Endothelial cell of umbilical vein (primary cell): Measurements from ENCODE around the gene HAP1.

ENCODE experiments used
- EZH2 ChIP-seq: IDR thresholded peaks from 2 replicates; pipeline ENCODE4 v1.6.1; 2012; ENCODE audit warnings: borderline replicate concordance, low read depth, mild to moderate bottlenecking, moderate library complexity, low read length, inconsistent platforms; ENCODE audit not compliant: severe bottlenecking
- FOS ChIP-seq: IDR thresholded peaks from 2 replicates; pipeline ENCODE4 v1.6.1; 2011; ENCODE audit warnings: mild to moderate bottlenecking, low read length, moderate library complexity, borderline replicate concordance; ENCODE audit not compliant: insufficient read depth
- JUN ChIP-seq: IDR thresholded peaks from 2 replicates; pipeline ENCODE4 v1.6.1; 2011; ENCODE audit warnings: borderline replicate concordance, low read depth; ENCODE audit not compliant: insufficient read length, insufficient read depth
- POLR2A ChIP-seq: IDR thresholded peaks from 2 replicates; pipeline ENCODE4 v1.6.1; 2012; ENCODE audit warnings: low read depth, mild to moderate bottlenecking, control low read depth, low read length
- TF ChIP-seq, protein P1 (sequence below), 2 donors: IDR thresholded peaks; 1 replicate in 1 of 2; 2 replicates in 1 of 2; pipeline ENCODE4 v1.5.1; 2011; ENCODE audit warnings: low read length in 2 of 2, mild to moderate bottlenecking in 2 of 2, moderate library complexity in 2 of 2, control low read depth in 1 of 2, inconsistent platforms in 1 of 2, low read depth in 1 of 2; ENCODE audit not compliant: insufficient read depth in 1 of 2; ENCODE audit errors: extremely low read depth in 1 of 2

DNA sequence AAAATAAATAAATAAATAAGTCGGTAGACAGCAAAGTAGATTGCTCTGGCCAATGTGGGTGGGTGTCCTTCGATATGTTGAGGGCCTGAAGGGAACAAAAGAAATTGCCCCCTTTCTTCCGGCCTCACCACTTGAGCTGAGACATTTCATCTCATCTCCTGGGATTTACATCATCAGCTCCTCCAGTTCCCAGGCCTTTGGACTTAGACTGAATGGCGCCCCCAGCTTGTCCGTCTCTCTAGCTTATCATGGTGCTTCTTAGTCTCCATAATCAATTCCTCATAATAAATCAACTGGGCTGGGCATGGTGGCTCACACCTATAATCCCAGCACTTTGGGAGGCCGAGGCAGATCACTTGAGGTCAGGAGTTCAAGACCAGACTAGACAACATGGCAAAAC lies 13.8 kb upstream of the HAP1 start:
- no peak for TF ChIP-seq POLR2A
- TF ChIP-seq, protein P1, sequence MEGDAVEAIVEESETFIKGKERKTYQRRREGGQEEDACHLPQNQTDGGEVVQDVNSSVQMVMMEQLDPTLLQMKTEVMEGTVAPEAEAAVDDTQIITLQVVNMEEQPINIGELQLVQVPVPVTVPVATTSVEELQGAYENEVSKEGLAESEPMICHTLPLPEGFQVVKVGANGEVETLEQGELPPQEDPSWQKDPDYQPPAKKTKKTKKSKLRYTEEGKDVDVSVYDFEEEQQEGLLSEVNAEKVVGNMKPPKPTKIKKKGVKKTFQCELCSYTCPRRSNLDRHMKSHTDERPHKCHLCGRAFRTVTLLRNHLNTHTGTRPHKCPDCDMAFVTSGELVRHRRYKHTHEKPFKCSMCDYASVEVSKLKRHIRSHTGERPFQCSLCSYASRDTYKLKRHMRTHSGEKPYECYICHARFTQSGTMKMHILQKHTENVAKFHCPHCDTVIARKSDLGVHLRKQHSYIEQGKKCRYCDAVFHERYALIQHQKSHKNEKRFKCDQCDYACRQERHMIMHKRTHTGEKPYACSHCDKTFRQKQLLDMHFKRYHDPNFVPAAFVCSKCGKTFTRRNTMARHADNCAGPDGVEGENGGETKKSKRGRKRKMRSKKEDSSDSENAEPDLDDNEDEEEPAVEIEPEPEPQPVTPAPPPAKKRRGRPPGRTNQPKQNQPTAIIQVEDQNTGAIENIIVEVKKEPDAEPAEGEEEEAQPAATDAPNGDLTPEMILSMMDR (IDR thresholded peaks at IDR 0.05; ENCODE audit: extremely low read depth in 1 of 2, insufficient read depth in 1 of 2, low read depth in 1 of 2, low read length in 2 of 2), result no peak
- TF ChIP-seq JUN, result no peak
- no peak for TF ChIP-seq EZH2
- no peak for TF ChIP-seq FOS
